HG03066 (cell line): ENCODE measurements around the gene ATP8B3.
"Not testable (repeated sequence)": the region's sequence is repeated elsewhere in the genome, so short reads cannot be mapped to it uniquely, and the experiment has no call there.

Experiments
- ATAC-seq: cut with Tn5 transposase; IDR thresholded peaks from one replicate; pipeline ENCODE4 v1.9.1; 2021; ENCODE audit warnings: low read depth; ENCODE audit not compliant: unreplicated experiment

The ATP8B3 gene

DNA sequence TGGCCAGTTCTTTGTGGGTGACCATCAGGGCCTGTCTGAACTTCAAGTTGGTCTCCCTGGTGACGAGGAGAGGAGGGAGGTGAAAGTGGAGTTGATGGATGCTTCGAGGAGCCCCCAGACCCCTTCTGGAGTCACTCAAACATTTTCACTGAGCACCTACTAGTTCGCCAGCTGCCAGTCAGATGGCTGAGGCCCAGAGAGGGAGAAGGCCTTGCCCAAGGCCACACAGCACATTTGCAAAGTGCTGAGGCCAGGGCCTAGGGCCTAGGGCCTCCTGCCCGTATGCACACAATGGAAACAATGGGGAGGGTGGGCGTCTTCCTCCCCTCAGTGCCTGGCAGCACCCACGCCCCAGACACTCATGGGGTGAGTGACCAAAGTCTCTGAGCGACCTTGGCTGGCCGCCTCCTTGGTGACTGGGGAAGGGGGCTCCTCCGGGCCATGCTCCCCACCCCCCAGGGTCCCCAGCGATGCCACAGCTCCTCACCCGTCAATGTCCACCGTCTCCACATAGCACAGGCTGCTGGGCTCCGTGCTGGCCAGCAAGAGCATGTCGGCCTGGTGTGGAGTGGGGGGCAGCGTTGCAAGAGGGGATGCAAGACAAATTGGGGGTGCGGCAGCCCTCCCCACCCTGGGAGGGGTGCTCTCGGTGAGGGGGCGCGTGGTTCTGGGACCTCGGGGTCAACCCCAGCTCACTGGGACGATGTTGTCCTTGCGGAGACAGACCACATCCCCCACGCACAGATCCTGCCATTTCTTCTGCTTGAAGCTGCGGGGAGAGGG lies 6.5 kb downstream of the ATP8B3 start:
- ATAC-seq: no peak

DNA sequence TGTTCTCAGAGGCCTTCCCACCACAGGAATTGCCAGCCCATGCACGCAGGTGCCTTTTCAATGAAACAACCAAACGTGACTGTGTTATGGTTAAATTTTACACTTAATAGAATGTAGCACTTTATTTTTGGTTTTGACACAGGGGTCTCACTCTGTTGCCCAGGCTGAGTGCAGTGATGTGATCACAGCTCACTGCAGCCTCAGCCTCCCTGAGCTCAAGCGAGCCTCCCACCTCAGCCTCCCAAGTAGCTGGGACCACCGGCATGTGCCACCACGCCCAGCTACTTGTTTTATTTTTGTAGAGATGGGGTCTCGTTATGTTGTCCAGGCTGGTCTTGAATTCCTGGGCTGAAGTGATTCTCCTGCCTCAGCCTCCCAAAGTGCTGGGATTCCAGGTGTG lies 7.2 kb downstream of the ATP8B3 start:
- ATAC-seq: no peak

DNA sequence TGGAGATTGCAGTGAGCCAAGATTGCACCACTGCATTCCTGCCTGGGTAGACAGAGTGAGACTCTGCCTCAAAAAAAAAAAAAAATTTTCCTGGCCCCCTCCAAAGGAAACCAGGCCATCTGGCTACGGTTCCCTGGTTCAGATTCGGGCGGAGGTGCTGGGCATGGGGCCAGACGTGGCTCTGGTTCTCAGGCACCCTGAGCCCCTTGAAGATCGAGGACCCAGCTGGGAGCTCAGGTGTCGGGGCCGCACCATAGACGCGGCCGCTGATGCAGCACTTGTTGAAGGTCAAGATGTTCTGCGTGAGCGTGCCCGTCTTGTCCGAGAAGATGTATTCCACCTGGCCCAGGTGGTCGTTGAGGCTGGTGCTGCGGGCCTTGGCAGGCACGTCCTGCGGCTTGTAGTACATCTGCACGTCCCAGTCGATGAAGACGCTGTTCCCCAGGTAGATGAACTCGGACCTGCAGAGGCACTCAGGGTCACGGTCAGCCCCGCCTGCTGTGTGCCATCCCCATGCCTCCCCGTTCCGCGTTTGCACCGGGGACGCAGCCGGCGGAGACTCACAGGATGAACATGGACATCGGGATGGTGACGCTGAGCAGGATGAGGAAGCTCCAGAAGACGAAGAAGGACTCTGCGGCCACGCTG lies 12.3 kb downstream of the ATP8B3 start:
- ATAC-seq: no peak

DNA sequence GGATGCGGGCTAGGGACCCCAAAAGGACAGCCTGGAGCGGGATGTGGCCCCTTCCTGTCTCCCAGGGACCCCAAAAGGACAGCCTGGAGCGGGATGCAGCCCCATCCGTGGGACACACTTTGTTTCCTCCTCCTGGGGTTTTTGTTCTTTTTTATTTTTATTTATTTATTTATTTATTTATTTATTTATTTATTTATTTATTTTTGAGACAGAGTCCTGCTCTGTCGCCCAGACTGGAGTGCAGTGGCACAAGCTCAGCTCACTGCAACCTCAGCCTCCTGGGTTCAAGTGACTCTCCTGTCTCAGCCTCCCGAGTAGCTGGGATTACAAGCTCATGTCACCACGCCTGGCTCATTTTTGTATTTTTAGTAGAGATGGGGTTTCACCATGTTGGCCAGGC lies 14.8 kb downstream of the ATP8B3 start:
- not testable (repeated sequence) for ATAC-seq

DNA sequence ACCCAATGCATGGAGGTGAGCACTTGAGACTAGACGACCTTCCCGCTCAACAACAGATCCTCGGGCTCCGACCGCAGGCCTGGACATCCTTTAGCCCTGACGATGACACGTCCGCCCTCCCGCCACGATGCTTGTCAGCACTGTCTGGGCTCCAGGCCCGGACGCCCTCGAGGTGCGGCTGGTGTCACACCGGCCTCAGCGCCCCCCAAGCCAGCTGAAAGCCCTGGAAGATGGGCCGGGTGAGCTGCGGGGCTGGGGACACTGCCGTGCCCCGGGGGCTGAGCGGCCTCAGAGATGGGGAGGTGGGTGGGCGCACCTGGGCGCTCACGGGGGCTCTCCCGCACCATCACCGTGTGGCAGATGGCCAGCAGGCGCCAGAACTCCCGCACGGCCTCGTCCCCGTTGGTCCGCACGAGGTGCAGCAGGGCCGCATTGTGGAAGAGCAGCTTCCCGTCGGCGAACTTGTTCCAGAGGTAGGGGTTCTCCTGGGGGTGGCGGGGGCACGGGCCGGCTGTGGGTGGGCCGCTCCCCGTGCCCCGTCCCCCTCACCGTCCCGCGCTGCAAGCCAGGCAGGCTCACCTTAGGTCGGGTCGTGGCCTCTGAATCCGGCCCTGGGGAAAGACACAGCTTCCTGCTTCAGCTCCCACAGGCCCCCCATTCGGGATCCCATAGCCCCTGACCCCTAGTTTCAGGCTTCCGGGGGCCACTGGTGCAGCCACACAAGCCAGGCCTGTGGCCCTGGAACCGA lies 15.5 kb downstream of the ATP8B3 start:
- no peak for ATAC-seq

DNA sequence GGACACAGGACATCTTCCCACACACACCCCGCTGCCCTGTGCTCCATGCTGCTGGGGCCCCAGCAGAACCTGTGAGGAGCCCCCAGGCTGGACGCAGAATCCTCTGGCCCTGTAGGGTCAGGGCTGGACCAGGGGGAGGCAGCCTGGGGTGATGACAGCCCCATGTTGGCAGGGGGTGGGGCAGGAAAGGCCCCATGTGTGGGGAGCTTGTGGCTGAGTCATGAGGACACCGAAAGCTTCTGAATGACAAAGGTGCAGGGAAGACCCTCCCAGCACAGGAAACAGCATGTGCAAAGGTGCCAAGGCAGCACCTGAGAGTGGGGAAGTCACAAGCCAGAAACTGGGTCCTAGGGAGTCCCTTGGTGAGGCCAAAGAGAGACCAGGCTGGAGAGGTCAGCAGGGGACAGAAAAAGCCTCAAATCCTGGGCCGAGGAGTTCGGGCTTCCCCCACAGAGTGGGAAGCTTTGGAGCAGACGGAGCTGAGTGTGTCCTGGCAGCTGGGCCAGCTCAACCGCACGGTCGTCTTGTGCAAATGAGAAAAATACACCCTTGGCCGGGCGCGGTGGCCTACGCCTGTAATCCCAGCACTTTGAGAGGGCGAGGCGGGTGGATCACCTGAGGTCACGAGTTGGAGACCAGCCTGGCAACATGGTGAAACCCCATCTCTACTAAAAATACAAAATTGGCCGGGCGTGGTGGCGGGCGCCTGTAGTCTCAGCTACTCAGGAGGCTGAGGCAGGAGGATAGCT lies 17.5 kb downstream of the ATP8B3 start:
- no peak for ATAC-seq

DNA sequence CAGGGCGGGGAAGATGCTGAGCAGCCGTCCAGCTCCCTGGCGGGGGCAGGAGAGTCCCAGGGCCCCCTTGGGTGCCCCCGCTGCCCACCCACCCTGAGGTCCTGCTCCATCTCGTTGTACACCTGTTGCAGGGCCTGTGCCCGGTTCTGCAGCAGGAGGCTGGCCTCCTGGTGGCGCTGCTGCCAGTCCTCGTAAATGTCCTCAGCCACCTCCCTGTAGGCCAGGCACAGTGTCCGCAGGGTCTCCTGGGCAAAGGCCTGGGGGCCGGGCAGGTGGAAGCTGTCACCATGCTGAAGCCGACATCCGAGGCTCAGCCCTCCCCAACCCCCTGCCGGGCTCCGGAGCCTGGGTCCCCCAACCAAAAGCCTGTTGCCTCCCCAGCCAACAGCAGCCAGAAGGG lies 20.2 kb downstream of the ATP8B3 start:
- ATAC-seq: no peak

DNA sequence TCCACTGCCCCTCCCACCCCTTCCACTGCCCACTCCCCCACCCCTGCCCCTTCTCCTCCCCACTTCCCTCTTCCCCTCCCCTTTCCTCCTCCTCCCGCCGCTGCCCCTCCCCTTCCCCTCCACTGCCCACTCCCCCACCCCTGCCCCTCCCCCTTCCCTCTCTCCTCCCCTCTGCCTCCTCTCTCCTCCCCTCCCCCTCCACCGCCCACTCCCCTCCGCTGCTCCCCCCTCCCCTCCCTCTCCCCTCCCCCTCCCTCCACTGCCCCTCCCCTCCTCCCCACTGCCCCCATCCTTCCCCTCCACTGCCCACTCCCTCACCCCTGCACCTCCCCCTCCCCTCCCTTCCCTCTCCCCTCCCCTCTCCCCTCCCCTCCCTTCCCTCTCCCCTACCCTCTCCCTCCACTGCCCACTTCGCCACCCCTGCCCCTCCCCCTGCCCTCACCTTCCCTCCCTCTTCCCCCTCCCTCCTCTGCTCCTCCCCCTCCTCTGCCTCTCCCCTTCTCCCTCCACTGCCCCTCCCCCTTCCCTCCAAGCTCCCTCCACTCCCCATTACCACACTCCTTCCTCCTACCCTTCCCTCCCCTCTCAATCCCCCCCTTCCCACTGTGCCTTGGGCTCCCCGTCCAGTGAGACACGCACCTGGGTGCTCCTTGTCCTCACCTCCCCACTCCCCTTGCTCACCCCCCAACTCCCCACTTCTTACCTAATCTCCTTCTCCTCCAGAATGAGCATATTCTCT lies 21.9 kb downstream of the ATP8B3 start:
- ATAC-seq: no peak

DNA sequence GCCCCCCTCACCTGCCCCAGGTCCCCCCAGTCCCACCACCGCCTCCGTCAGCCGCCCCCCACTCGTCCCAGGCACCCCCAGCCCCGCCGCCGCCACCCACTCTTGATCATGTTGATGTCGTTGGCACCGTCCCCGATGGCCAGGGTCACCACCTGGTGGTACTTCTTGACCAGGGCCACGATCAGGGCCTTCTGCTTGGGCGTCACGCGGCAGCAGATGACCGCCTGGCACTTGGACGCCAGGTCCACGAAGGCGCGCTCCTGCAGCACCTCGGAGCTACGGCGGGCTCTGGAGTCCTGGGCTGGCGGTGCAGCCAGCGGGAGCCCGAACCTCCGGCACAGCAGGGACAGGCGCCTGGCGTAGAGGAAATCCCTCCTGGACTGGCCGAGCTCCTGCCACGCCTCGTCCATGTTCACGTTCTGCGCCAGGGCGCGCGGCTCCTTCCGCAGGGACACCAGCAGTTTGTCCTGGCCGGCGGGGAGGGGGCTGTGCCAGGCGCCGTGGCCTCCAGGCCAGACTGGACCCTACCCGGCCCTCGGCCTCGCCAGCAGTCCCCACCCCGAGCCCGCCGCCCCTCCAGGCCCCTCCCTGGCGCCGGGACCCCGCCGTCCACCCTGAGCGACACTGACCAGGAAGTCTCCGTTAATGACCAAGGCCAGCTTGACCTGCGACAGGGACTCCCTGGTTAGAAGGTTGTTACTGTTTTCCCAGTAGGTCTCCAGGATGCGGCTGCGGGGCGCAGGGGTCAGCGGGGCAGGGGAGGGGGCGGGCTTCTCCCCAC lies 22.6 kb downstream of the ATP8B3 start:
- no peak for ATAC-seq

DNA sequence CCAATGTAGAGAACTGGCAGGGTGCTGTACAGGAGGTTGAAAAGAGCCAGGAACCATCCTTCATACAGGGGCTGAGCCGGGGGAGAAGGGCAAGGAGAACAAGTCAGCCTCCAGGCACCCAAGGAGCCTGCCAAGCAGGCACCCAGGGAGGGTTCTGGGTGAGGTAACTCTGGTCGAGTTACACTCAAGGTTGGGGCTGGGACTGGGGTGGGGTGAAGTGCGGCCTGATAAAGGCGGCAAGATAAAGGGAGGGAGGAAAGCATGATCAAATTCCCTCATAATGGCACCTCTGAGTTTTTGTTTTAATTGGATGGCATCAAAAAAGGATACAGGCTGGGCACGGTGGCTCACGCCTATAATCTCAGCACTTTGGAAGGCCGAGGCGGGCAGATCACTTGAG lies 25.0 kb downstream of the ATP8B3 start:
- ATAC-seq: no peak

DNA sequence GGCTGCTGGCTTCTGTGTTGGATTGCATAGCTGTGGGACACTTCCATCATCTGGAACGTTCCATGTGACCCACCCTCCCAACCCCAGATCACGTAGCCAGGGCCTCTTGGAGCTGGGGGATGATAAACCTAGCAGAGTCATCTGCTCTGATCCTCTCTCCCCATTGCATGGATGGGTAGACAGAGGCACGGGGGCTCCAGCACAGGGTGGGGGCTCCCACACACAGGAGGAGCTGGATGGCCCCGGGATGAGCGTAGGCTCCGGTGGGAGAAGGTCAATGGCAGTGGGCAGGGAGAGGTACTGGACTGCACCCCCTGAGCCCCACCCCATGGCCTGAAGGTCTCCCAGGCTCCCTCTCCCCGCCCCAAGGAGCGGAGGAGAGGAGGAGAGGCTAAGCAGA lies 25.4 kb downstream of the ATP8B3 start:
- no peak for ATAC-seq

DNA sequence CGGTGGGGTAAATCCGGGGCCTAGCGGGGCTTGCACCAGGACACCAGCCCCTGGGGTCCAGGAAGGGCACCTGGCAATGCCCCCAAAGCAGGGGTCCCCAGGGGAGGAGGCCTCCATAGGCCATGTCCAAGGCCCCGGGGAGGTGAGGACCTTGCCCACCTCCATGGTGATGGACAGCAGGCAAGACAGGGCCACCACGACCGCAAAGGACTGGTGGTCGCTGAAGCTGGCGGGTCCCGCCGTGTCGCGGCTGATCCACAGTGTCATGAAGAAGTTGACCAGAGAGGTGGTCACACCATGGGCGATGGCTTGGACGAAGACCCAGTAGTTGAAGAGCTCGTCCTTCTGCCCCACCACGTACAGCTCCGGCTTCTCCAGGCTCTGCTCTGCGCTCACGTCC lies 26.8 kb downstream of the ATP8B3 start:
- ATAC-seq: no peak

DNA sequence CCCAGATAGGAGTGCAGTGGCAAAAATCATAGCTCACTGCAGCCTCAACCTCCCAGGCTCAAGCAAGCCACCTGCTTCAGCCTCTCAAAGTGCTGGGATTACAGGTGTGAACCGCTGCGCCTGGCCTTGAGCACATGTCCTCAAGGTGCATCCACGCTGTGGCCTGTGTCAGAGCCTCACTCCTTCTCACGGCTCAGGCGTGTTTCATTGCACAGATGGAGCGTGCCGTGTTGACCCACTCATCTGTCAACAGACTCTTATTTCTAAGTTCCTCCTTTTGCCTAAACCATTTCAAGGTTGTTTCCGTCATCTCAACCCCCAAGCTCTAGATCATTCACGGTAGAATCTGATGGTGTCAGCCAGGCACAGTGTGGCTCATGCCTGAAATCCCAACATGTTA lies 28.2 kb downstream of the ATP8B3 start:
- no peak for ATAC-seq

DNA sequence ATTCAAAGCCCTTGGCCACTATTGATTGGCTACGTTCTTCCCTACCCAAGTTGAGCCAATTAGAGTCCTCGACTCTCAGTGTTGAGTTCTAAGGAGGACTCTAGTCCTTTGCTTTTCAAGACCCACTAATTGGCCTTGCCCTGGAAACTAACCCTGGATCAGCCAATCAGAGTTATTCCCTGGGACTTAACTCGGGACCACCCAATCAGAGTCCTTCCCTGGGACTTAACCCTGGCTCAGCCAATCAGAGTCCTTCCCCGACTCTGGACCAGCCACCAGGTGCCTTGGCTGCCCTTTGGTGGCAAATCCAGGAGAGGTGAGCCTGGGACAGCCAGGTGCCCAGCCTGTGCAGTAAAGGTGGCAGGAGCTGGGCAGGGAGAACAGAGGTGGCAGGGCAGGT lies 28.7 kb downstream of the ATP8B3 start:
- ATAC-seq: no peak

DNA sequence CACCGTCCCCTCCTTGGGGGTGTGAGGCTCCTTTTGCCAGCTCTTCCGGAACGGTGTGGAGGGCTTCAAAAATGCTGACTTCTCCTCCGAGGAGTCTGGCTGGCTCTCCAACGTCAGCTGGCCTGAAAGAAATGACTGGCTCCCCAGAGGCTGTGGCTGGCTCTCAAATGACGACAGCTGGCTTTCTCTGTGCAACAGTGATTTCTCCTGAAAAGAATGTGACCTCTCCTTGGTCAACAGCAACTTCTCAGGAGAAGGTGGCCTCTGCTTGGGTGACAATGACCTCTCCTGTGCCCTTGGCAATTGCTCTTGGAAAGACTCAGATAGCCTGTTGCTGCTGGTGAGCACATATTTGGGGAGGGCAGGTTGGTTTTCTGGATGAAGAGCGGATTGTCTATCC lies 29.6 kb downstream of the ATP8B3 start:
- no peak for ATAC-seq

DNA sequence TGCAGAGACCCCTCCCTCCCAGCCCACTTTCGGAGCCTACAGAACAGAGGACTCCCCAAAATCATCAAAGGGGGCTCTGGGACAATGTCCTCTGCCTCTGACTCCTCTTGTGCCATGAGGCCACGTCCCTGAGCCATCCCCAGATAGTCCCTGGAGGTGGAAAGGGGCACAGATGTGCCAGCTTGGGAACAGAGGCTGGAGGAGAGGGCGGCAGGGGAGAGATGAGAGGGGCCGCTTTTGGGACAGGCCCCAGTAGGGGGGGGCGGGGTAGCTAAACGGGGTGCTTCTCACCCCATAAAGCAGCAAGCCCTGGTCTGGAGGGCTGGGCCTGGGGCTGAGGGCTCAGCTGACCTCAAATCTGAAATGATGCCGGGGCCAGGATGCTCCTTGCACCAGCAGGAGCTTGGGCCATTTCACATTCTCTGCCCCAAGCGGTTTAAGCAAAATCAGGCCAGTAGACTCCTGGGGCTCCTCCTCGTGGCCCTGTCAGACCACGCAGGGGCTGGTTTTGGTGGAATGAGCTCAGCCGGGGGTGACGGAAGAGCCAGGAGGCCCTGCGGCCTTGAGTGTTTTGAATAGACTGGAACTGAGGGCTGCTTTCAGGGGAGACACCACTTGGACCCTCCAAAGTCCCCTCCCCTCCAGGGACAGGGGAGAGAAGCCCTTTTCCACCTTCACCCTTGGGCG lies 31.7 kb downstream of the ATP8B3 start:
- no peak for ATAC-seq

DNA sequence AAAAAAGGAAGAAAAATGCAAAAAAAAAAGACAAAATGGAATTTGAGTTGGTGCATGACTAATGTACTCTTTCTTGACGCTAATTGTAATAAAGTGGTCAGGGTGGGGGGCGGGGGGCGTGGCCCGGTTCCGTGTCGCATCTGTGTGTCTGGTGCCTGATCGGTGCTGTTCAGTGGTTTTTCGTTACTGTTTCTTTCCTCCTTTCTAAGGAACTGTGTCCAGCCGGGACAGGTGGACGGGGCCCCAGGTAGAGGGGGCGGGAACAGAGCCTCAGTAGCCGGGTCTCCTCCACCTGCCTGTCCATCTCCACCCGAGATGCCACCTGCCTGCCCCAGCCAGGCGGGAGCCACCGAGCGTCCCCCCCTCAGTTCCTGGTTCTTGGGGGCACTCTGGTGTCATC lies 32.5 kb downstream of the ATP8B3 start:
- no peak for ATAC-seq

DNA sequence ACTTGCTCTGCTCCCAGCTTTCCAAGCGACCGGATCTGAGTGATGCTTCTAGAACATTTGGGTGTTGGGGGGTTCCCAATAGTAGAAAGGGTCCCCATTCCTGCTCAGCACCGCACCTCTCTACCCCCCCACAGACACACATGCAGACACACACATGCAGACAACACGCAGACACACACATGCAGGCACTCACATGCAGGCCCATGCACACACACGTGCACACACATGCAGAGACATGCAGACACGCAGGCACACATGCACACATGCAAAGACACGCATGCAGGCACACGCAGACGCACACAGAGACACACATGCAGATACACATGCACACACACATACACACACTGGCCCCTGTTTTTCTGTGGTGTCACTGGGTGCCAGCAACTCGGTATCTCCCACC lies 34.9 kb downstream of the ATP8B3 start:
- no peak for ATAC-seq

DNA sequence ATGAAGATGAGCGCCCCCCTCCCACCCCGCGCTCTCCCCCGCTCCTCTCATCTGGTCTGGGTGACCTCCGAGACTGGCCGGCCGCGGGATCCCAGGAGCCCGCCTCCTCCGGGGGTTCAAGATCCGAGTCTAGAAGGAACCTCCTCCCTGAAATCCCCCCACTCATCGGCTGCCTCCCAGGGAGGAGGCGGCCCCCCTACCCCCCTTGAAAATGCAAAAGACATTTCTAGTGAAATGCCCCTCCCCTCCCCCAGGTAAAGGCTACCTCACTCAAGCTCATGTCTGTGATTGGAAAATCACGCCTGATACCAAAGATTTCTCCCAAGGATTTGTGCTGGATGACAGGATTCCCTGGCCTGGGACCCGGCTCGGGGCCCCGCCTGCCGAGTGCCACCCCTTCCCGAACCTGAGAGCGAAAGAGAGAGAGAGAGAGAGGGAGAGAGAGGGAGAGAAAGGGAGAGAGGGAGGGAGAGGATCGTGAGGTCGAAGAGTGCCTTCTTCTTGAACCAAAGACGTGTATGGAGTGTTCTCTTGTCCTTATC lies 35.4 kb downstream of the ATP8B3 start:
- ATAC-seq: no peak
